Heart left ventricle (tissue), 13 donors: ENCODE data around the gene TAS2R30.
"Not testable (repeated sequence)": the region's sequence is repeated elsewhere in the genome, so short reads cannot be mapped to it uniquely, and the experiment has no call there.

ENCODE experiments used
- CTCF ChIP-seq, 12 donors: fragments of 200-600 bp; sonication (generic) in 4 of 12; IDR thresholded peaks; one replicate each; pipeline versions ENCODE4 v1.5.0 to v1.8.0; 2018 to 2022; ENCODE audit warnings: antibody characterized with exemption in 12 of 12, mild to moderate bottlenecking in 5 of 12
- POLR2A ChIP-seq, 2 donors: fragments of 450-650 bp; IDR thresholded peaks; one replicate each; pipeline ENCODE4 v1.6.1; 2017; ENCODE audit warnings: antibody characterized with exemption in 2 of 2, mild to moderate bottlenecking in 2 of 2, moderate library complexity in 2 of 2
- donor health status: ischemic (EF 13 %, LVEDD 7.1; RV severe dilation, severe dysfunction).
- donor health status: DM: no; HTN: yes; CAD: no.
- donor health status: DM: no; HTN: no; CAD: no.
- donor health status: ischemic (EF 25% LVEDD 6.9; RV normal size, moderate dysfunction).
- donor health status: ischemic (EF 25% LVEDD 5.7; RV mildly dilated, moderate dysfunction).
- donor health status: ischemic (EF 35%, LVEDD 5.7; RV mildly dilated, moderate dysfunction).
- donor health status: nonischemic (EF 11% LVEDD 7.7; RV severe dilation, severe dysfunction).
- donor health status: DM: yes; HTN: yes; CAD: no.
- donor health status: PGD.
- donor health status: ischemic (EF 29% LVEDD 5.4; RV normal size, mild dysfunction).
- donor health status: nonischemic (EF 23%, LVEDD 6.1; RV moderate dilation, normal function).

DNA sequence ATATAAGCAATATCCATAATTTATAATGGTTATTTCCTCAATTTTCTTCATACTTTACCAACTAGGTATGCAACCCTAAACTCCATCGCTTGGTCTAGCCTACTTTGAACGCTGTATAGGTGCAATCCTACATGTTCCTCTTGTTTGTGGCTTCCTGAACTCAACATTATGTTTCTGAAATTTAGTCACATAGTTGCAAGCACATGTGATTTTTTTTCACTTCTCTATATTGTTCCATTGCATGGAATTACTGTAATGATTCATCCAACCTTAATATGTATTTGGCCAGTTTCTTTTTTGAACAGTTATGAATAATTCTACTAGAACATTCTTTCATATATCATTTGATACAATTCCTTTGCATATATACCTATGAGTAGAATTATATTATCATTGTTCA lies 39.5 kb downstream of the TAS2R30 start:
- not testable (repeated sequence) for TF ChIP-seq CTCF, POLR2A (IDR thresholded peaks at IDR 0.05)
